ENCODE results near the gene DIPK2B. TPM values are rescaled to one million over a fixed set of nuclear protein-coding genes. Genes with fewer than 3 reads are reported as not detected.

The DIPK2B gene
- total and polyA plus RNA-seq, 7 donors, result 0.69 to 12.7 (median 4.5) TPM

DNA sequence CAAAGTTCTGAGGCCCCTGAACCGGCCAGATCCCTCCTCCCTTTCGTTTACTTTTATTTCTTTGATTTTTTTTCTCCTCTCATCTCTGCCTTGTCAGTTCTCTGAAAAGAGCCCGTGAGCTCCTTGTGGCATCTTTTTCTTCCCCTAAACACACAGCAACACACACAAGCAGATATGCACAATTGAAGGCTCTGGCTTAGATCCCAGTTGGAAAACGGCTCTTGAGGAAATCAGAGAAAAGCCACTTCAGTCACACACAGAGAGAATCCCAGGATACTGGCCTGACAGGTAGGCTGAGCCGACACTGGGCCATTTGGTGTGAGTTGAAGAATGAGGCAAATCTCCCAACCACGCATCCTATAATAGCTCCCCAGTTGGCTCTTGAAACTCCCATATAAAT, 12.9 kb downstream of the DIPK2B start:
- intact Hi-C loops (cut with DNase I), result no loop called here
- H3K4me1 ChIP-seq, result peaks cover 0 to 5% (median 0%) of the 10 kb centered on the region in 4 donors
- no peak for DNase-seq
- no peaks in the 10 kb centered on the region for H3K9me3 ChIP-seq
- H3K36me3 ChIP-seq, result no peaks in the 10 kb centered on the region
- peak overlapping the region; percentile 20 to 51 (median 44) for H3K4me3 ChIP-seq
- WGBS, 2 donors, result 15 to 33% methylated on average over 6 of the region's 6 CpGs
- TF ChIP-seq, protein P1, sequence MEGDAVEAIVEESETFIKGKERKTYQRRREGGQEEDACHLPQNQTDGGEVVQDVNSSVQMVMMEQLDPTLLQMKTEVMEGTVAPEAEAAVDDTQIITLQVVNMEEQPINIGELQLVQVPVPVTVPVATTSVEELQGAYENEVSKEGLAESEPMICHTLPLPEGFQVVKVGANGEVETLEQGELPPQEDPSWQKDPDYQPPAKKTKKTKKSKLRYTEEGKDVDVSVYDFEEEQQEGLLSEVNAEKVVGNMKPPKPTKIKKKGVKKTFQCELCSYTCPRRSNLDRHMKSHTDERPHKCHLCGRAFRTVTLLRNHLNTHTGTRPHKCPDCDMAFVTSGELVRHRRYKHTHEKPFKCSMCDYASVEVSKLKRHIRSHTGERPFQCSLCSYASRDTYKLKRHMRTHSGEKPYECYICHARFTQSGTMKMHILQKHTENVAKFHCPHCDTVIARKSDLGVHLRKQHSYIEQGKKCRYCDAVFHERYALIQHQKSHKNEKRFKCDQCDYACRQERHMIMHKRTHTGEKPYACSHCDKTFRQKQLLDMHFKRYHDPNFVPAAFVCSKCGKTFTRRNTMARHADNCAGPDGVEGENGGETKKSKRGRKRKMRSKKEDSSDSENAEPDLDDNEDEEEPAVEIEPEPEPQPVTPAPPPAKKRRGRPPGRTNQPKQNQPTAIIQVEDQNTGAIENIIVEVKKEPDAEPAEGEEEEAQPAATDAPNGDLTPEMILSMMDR (IDR thresholded peaks at IDR 0.05), result no peak
- TF ChIP-seq POLR2AphosphoS5 (IDR thresholded peaks at IDR 0.05), result no peak
- no peaks in the 10 kb centered on the region for H3K27me3 ChIP-seq
- peak overlapping the region in 2 of 4 donors; percentile 7 to 44 for H3K27ac ChIP-seq

DNA sequence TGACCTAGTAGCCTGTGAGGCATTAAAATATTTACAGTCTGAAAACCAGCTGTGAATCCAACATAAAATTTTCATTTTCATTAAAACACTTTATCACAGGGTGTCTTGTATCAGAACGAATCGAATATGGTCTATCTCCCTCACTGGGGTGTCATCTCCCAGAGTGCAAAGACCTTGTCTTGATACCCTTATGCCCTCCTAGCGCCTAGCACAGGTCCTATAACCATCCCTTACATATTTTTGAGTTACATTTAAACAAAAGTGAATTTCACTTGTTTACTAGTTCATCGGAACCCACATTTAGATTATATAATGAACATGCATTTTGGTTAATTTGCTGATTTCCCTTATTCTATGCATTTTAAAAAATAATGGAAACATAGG, 14.0 kb downstream of the DIPK2B start:
- Histone ChIP-seq H3K4me3 (peak overlapping the region in 1 of 4 donors; percentile 45), H3K36me3 (no peaks in the 10 kb centered on the region), H3K27ac (peak overlapping the region in 1 of 4 donors; percentile 38), H3K9me3 (no peaks in the 10 kb centered on the region), H3K4me1 (peaks cover 0 to 5% (median 0%) of the 10 kb centered on the region in 4 donors), H3K27me3 (no peaks in the 10 kb centered on the region)
- WGBS, 2 donors, result 46 to 47% methylated on average over 4 of the region's 4 CpGs
- TF ChIP-seq POLR2A (IDR thresholded peaks at IDR 0.05) (no peak), POLR2AphosphoS5 (IDR thresholded peaks at IDR 0.05) (no peak), EP300 (IDR thresholded peaks at IDR 0.05) (no peak)
- TF ChIP-seq, protein P1 (IDR thresholded peaks at IDR 0.05), result no peak
- intact Hi-C loops (cut with DNase I), result no loop called here
- no peak for DNase-seq

DNA sequence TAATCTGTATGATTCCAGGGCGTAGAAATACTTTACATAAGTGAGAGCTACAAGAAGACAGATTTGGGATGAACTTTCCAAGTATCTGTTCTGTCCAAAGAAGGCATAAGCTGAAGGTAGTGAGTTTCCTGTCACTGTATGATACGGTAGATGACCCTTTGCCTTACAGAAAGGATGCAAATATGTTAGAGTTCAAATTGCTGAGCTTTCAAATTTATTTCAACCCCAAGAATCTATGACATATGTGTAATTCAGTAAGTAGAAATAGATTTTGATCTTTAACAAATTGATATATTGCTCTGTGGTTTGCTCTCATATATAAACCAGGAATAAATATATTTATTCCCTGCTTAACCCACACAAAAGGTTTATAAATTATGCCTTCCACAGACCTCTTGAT, 16.5 kb downstream of the DIPK2B start:
- TF ChIP-seq POLR2AphosphoS5 (IDR thresholded peaks at IDR 0.05), result no peak
- TF ChIP-seq, protein P1 (IDR thresholded peaks at IDR 0.05), result no peak
- no peak for TF ChIP-seq POLR2A (IDR thresholded peaks at IDR 0.05)
- TF ChIP-seq EP300 (IDR thresholded peaks at IDR 0.05), result no peak
- H3K27me3 ChIP-seq, result no peaks in the 10 kb centered on the region
- WGBS, 2 donors, result 82 to 88% methylated on average over 2 of the region's 2 CpGs
- no peak overlapping the region for H3K27ac ChIP-seq
- intact Hi-C loops (cut with DNase I), result no loop called here
- no peaks in the 10 kb centered on the region for H3K9me3 ChIP-seq
- H3K4me3 ChIP-seq, result no peak overlapping the region
- no peak for DNase-seq
- peaks cover 0 to 5% (median 0%) of the 10 kb centered on the region in 4 donors for H3K4me1 ChIP-seq
- no peaks in the 10 kb centered on the region for H3K36me3 ChIP-seq

DNA sequence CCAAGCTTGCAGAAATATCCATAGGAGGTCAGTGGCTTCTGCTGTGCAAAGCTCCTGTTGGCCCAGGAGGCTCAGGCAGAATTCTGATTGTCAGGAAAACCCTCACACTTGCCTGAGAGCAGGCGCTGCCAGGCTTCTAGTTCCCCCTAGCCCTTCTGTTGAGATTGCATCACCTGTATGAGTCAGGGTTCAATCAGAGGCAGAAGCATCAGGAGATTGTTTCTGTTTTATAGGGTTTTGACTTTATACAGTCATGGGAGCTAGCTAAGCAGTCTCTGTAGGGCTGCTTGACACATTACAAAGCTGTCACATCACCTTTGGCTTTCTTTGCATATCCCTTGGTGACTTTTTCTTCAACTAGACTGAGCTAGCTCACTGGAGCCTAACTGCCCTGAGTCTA, 27.8 kb downstream of the DIPK2B start:
- no peak overlapping the region for H3K27ac ChIP-seq
- intact Hi-C loops (cut with DNase I), result no loop called here
- no peak overlapping the region for H3K4me3 ChIP-seq
- 48 to 61% methylated on average over 1 of the region's 1 CpG for WGBS, 2 donors
- no peaks in the 10 kb centered on the region for H3K9me3 ChIP-seq
- H3K27me3 ChIP-seq, result no peaks in the 10 kb centered on the region
- TF ChIP-seq POLR2A (IDR thresholded peaks at IDR 0.05) (no peak), POLR2AphosphoS5 (IDR thresholded peaks at IDR 0.05) (no peak)
- TF ChIP-seq, protein P1 (IDR thresholded peaks at IDR 0.05), result no peak
- no peaks in the 10 kb centered on the region for H3K4me1 ChIP-seq
- DNase-seq, result no peak
- no peaks in the 10 kb centered on the region for H3K36me3 ChIP-seq

DNA sequence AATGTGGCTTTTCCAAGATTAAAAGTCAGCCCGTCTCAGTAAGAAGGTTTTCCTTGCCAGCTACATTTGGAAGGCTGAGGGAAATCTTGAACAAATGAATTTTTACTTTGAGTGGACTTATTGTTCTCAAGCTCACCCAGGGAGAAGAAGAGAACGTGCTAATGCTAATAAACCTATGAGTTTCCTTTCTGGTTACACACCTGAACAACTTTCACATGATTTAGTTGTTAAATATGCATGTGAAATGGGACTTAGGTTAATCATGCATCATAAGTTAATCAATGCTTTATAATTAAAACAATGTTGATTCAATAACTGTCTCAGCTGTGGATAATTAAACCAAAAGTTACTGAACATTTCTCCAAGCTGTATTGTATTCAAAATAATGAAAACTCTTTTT, 33.9 kb downstream of the DIPK2B start:
- WGBS, 2 donors, result 79 to 90% methylated on average over 2 of the region's 2 CpGs

More for the DNA sequence above, 33.9 kb downstream of the DIPK2B start:
- TF ChIP-seq, protein P1 (IDR thresholded peaks at IDR 0.05), result no peak
- TF ChIP-seq POLR2AphosphoS5 (IDR thresholded peaks at IDR 0.05), result no peak
- intact Hi-C loops (cut with DNase I), result no loop called here
- no peaks in the 10 kb centered on the region for H3K36me3 ChIP-seq
- no peaks in the 10 kb centered on the region for H3K4me1 ChIP-seq
- no peaks in the 10 kb centered on the region for H3K27me3 ChIP-seq
- no peak overlapping the region for H3K4me3 ChIP-seq
- H3K27ac ChIP-seq, result no peak overlapping the region
- no peaks in the 10 kb centered on the region for H3K9me3 ChIP-seq
- no peak for DNase-seq
